HTR-8/SVneo (cell line): ENCODE results near the gene INPP1.
"Not testable (repeated sequence)": the region's sequence is repeated elsewhere in the genome, so short reads cannot be mapped to it uniquely, and the experiment has no call there.

Experiments used
- DNase-seq: peaks from one replicate; pipeline ENCODE4 v3.0.0; 2011; ENCODE audit warnings: low spot score, mixed read lengths; ENCODE audit not compliant: insufficient read length
- FAIRE-seq: peaks from 2 replicates; lab custom pipeline; 2011; peaks lifted over from hg19 to GRCh38; lab: Jason Lieb, UNC

The INPP1 gene

DNA sequence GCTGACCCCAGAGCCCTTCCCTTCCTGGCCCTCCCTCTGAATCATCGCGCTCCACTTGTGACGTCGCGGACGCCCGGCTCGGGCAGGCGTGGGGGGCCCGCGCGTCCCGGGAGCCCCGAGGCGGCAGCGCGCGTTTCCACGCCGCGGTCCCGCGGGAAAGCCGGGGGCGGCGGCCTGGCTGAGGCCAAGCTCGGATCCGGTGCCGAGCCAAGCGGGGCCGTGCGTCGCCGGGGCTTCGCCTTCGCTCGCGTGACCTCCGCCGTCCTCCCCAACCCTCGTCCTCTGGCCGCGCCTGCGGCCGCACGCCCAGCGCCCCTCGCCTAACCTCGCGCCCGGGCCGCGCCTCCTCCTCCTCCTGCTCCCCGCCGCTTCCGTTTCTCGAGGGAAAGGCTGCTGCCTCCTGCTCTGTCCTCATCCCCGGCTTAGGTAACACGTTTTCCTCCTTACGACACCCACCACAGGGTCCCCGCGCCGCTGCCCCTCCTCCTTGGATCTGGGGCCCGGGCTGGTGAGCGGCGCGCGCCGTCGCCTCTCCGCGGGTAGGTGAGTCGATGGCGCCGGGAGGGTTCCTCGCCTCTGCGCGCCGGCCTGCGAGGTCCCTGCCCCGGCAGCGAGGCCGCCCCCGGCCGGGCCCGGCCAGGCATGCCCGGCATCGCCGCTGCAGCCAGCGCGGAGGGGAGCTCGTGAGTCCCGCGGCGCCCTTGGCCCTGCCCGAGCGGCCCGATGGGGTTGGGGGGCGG is at the start of gene INPP1:
INPP1 (plus strand) TSS at position 54 of the 740 bp plus-strand sequence. CDS start 16,514 bp downstream, outside the sequence.
- peak; percentile 92 for FAIRE-seq
- peak; percentile 72 for DNase-seq

- DNase-seq, FAIRE-seq: not testable (repeated sequence)
Measured at GRCh38 chr2:190297880-190298279, 45.5 kb upstream of the INPP1 start.

- DNase-seq (no peak), FAIRE-seq (no peak)
Measured at GRCh38 chr2:190301032-190301431, 42.4 kb upstream of the INPP1 start.

GRCh38 chr2:190302052-190302451 is 41.3 kb upstream of the INPP1 start:
- FAIRE-seq (no peak), DNase-seq (no peak)

- FAIRE-seq (peak; percentile 26), DNase-seq (no peak)
Measured at GRCh38 chr2:190303647-190304046, 39.7 kb upstream of the INPP1 start.

DNA sequence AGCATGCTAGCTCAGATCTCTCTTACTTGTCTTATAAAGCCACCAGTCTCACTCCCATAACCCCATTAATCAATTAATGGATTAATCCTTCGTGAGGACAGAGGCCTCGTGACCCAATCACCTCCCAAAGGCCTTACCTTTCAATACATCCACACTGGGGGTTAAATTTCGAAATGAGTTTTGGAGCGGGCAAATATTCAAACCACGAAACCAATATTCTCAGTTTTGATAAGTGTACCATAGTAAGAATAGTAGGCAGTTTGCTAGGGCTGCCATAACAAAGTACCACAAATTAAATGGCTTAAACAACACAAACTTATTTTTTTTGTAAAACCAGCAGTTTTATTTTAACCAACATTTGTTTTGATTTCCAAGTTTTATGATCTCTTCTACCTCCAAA is 39.0 kb upstream of the INPP1 start:
- FAIRE-seq: no peak
- DNase-seq: no peak

GRCh38 chr2:190308031-190308430 is 35.4 kb upstream of the INPP1 start:
- DNase-seq: no peak
- FAIRE-seq: no peak

DNA sequence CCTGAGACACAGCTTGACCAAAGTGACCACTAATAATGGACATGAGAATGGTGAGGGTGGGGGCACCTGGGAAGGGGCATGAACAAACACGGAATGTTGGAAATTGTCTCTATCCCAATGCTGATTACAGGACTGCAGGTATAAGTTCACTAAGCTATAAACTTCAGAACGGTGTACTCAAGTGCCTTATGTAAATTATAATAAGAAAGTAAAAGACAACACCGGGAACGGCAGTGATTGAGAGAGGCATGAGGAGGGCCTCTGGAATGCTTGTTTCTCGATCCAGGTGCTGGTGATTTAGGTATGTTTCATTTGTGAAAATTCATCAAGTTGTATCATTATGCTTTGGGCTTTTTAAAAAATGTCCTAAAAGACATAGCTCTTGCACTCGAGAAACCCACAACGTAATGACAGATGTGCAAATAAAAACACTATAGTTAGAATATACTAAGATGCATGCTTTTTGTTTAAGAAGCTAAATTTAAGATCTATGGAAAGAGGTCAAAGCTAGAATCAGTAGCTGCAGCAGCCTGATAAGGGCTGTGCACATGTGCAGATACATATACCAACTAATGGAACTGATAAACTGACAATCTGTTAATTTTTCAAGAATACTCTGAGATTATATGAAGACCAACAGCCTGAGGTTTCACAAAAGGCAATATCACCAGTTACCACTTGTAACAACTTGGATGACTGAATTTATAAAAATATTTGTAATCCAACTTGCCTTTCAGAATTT is 31.3 kb upstream of the INPP1 start:
- no peak for FAIRE-seq
- DNase-seq: no peak

DNA sequence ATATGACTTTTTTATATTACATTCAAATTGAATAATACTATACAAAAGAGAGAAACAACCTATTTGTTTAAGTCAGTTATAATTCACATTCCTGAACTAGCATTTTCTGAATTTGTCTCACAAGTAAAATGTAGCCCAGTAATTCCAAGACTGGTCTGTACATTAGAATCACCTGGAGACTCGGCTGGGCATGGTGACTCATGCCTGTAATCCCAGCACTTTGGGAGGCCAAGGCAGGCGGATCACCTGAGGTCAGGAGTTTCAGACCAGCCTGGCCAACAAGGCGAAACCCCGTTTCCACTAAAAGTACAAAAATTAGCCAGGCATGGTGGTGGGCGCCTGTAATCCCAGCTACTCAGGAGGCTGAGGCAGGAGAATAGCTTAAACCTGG is 30.8 kb upstream of the INPP1 start:
- not testable (repeated sequence) for DNase-seq, FAIRE-seq

- no peak for FAIRE-seq
- no peak for DNase-seq
Measured at GRCh38 chr2:190313880-190314279, 29.5 kb upstream of the INPP1 start.

DNA sequence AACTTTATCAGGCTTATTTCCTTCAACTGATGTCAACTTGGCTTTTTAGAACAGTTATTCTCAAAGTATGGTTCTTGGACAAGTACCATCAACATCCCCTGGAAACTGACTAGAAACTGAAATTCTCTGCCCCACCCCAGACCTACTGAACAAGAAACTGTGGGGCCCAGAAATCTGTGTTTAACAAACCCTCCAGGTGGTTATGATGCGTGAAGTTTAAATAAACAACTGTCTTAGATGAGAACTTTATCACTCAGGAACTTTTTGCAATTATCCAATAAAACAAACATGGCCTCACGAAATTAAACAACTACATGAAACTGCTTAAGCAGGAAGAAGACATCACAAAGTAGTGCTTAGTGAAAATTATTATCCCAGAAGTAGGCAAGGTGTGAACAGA is 28.1 kb upstream of the INPP1 start:
- FAIRE-seq: no peak
- DNase-seq: no peak

GRCh38 chr2:190318514-190318913 is 24.9 kb upstream of the INPP1 start:
- DNase-seq: no peak
- FAIRE-seq: no peak

- DNase-seq (peak; percentile 10), FAIRE-seq (no peak)
Measured at GRCh38 chr2:190318931-190319554, 24.3 kb upstream of the INPP1 start.

DNA sequence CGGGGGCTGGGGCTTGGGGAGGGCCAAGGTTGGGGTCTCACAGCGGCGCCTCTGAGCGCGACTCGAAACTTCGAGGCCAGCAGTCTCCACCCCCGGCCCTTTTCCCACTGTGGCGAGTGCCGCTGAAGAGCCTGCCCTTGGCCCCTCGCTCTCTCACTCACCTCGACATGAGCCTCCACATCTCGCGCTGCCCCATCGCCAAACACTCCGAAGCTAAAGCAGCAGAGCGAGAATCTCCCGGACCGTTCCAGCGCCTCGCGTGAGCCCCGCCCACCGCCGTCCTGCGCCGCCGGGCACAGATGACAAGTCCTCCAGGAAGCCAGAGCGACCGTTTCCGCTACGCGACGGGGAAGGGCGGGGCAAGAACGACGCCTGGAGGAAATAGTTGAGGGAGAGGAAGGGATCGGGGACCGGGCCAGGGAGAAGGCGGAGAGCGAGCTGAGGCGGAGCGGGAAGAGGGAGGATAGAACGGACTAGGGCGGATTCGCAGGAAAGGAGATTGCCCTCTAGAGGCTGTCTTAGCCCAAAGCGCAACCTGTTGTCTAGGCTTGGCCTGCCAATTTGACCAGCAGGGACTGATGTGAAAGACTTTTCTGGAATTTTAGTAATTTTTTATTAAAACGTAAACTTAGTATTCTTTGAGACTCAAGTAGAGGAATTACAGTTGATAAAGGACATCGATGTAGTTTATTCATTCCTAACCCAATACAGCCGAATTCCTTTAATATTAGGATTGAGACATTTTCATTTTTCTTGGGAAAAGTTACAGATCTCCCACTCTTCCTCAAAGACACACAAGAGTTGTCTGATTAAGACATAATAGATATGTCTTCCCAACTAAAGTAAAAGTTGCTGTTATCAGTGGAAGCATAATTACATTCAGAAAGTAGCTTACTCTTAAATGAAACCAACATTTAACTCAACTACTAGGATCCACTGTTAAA is 23.6 kb upstream of the INPP1 start, which contains the start of gene HIBCH:
HIBCH (minus strand) TSS at position 272 of the 944 bp plus-strand sequence; CDS start at position 196, 76 bp downstream.
- peak; percentile 99 for FAIRE-seq
- DNase-seq: peak; percentile 94

GRCh38 chr2:190320696-190321095 is 22.7 kb upstream of the INPP1 start:
- DNase-seq (no peak), FAIRE-seq (no peak)

DNA sequence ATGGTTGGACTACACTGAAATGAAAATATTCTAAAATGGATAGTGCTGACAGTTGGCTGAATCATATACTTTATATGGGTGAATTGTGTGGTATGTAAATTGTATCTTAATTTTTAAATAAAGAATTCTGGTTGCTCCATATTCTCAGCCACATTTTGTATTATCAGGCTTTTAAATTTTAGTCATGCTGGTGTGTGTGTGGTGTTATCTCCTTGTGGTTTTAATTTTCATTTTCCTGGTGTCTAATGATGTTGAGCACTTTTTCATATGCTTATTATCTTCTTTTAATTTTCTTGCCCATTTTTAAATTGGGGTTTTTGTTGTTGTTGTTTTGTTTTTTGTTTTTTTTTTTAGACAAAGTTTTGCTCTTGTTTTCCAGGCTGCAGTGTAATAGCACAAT is 20.0 kb upstream of the INPP1 start:
- no peak for FAIRE-seq
- DNase-seq: no peak

DNA sequence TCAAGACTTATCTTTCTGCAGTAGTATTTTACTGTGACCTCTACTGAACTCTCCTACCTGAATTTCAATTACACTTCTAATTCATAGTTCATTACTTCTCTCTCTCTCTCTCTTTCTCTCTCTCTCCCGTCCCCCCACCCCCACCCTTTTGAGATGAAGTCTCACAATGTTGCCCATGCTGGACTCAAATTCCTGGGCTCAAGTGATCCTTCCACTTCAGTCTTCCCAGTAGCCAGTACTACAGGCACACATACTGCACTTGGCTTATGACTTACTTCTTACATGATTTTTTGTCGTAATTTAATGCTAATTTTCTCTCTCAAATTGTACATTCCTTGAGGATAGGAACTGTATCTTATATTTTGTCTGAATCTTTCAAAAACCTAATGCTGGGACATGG is 17.8 kb upstream of the INPP1 start:
- DNase-seq: no peak
- FAIRE-seq: no peak

DNA sequence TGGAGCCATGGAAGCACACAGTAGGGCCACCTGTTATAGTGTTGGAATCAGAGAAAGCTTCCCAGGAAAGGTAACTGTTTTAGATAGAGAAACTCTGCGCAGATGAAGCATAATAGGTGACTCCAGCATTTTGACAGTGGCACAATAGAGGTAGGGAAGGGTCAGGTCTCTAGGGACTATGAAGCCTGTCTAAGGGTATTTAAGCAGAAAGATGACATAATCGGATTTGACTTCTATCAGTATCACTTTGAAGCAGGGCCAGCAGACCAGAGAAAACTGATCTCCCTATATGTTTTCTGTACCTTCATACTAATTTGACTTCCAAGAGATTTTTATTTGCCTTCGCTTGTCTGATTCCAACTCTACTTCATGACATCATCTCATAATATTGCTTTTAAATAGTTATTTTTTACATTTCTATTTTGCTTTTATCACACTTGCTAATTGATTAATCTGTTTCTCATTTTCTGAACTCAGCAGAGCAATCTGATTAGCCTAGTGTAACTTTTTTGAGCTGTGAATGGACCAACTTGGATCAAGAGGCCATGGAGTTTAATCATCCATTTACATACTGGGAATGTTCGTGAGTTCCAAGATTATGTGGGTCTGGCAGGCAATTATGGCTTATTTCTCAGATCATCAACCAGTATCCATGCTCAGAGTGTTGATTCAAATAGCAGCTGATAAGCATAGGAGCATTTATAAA is 15.4 kb upstream of the INPP1 start:
- no peak for DNase-seq
- peak; percentile 48 for FAIRE-seq

- FAIRE-seq: no peak
Measured at GRCh38 chr2:190328573-190329147, 14.7 kb upstream of the INPP1 start.

More at GRCh38 chr2:190328573-190329147, 14.7 kb upstream of the INPP1 start:
- no peak for DNase-seq
